Measurements from ENCODE around the gene LHPP.

LHPP gene

GRCh38 chr10:124484661-124485060, 23.0 kb downstream of the LHPP start:
- DNase-seq (no peak), ATAC-seq (replicated peaks) (no peak)
- Mint-ChIP-seq H3K27ac (peak overlapping the region in 1 of 2 donors; percentile 42), H3K36me3 (ENCODE audit: insufficient read depth) (no peaks in the 10 kb centered on the region), H3K4me3 (no peak overlapping the region), H3K4me1 (ENCODE audit: low read depth in 2 of 2) (peaks cover 4 to 5% of the 10 kb centered on the region in 2 donors), H3K27me3 (no peaks in the 10 kb centered on the region), H3K9me3 (peaks cover 0 to 2% of the 10 kb centered on the region in 2 donors)

- ATAC-seq (replicated peaks) (no peak), DNase-seq (no peak)
- no peak overlapping the region for H3K4me3 Mint-ChIP-seq
- peaks cover 2 to 5% of the 10 kb centered on the region in 2 donors for H3K4me1 Mint-ChIP-seq (ENCODE audit: low read depth in 2 of 2)
- no peaks in the 10 kb centered on the region for H3K27me3 Mint-ChIP-seq
- peaks cover 0 to 2% of the 10 kb centered on the region in 2 donors for H3K9me3 Mint-ChIP-seq
- no peak overlapping the region for H3K27ac Mint-ChIP-seq
- no peaks in the 10 kb centered on the region for H3K36me3 Mint-ChIP-seq (ENCODE audit: insufficient read depth)
Measured at GRCh38 chr10:124486635-124487034, 25.0 kb downstream of the LHPP start.

- peaks cover 0 to 2% of the 10 kb centered on the region in 2 donors for H3K9me3 Mint-ChIP-seq
- H3K27ac Mint-ChIP-seq, result no peak overlapping the region
- H3K4me1 Mint-ChIP-seq (ENCODE audit: low read depth in 2 of 2), result no peaks in the 10 kb centered on the region
- H3K4me3 Mint-ChIP-seq, result no peak overlapping the region
- DNase-seq (no peak), ATAC-seq (replicated peaks) (no peak)
- H3K27me3 Mint-ChIP-seq, result no peaks in the 10 kb centered on the region
- H3K36me3 Mint-ChIP-seq (ENCODE audit: insufficient read depth), result peaks cover 8% of the 10 kb centered on the region
Measured at GRCh38 chr10:124491105-124491504, 29.5 kb downstream of the LHPP start.

GRCh38 chr10:124492266-124492665, 30.6 kb downstream of the LHPP start:
- DNase-seq (no peak), ATAC-seq (replicated peaks) (no peak)
- Mint-ChIP-seq H3K9me3 (peaks cover 0 to 1% of the 10 kb centered on the region in 2 donors), H3K4me1 (ENCODE audit: low read depth in 2 of 2) (no peaks in the 10 kb centered on the region), H3K27me3 (no peaks in the 10 kb centered on the region), H3K36me3 (ENCODE audit: insufficient read depth) (peaks cover 8% of the 10 kb centered on the region), H3K27ac (no peak overlapping the region), H3K4me3 (no peak overlapping the region)

- Mint-ChIP-seq H3K9me3 (no peaks in the 10 kb centered on the region), H3K27me3 (no peaks in the 10 kb centered on the region), H3K36me3 (ENCODE audit: insufficient read depth) (peaks cover 8% of the 10 kb centered on the region), H3K4me1 (ENCODE audit: low read depth in 2 of 2) (no peaks in the 10 kb centered on the region), H3K4me3 (no peak overlapping the region), H3K27ac (no peak overlapping the region)
- ATAC-seq (replicated peaks) (no peak), DNase-seq (no peak)
Measured at GRCh38 chr10:124493214-124493882, 31.7 kb downstream of the LHPP start.

GRCh38 chr10:124494046-124494807, 32.6 kb downstream of the LHPP start:
- Mint-ChIP-seq H3K36me3 (ENCODE audit: insufficient read depth) (peaks cover 8% of the 10 kb centered on the region), H3K4me3 (peak overlapping the region in 1 of 2 donors; percentile 31), H3K4me1 (ENCODE audit: low read depth in 2 of 2) (no peaks in the 10 kb centered on the region), H3K27me3 (no peaks in the 10 kb centered on the region), H3K27ac (peak overlapping the region in 1 of 2 donors; percentile 68), H3K9me3 (no peaks in the 10 kb centered on the region)
- DNase-seq, result no peak
- ATAC-seq (replicated peaks), result no peak

- Mint-ChIP-seq H3K27me3 (no peaks in the 10 kb centered on the region), H3K4me3 (no peak overlapping the region), H3K9me3 (no peaks in the 10 kb centered on the region), H3K27ac (no peak overlapping the region), H3K4me1 (ENCODE audit: low read depth in 2 of 2) (no peaks in the 10 kb centered on the region), H3K36me3 (ENCODE audit: insufficient read depth) (peaks cover 8% of the 10 kb centered on the region)
- no peak for DNase-seq
- ATAC-seq (replicated peaks), result no peak
Measured at GRCh38 chr10:124495162-124495561, 33.5 kb downstream of the LHPP start.

GRCh38 chr10:124495725-124496124, 34.1 kb downstream of the LHPP start:
- Mint-ChIP-seq H3K27me3 (no peaks in the 10 kb centered on the region), H3K4me1 (ENCODE audit: low read depth in 2 of 2) (no peaks in the 10 kb centered on the region), H3K4me3 (no peak overlapping the region), H3K9me3 (no peaks in the 10 kb centered on the region), H3K27ac (no peak overlapping the region), H3K36me3 (ENCODE audit: insufficient read depth) (peaks cover 8% of the 10 kb centered on the region)
- no peak for DNase-seq
- ATAC-seq (replicated peaks), result no peak

- no peak for DNase-seq
- no peak for ATAC-seq (replicated peaks)
- Mint-ChIP-seq H3K9me3 (no peaks in the 10 kb centered on the region), H3K27ac (no peak overlapping the region), H3K27me3 (no peaks in the 10 kb centered on the region), H3K4me1 (ENCODE audit: low read depth in 2 of 2) (no peaks in the 10 kb centered on the region), H3K4me3 (no peak overlapping the region), H3K36me3 (ENCODE audit: insufficient read depth) (peaks cover 8% of the 10 kb centered on the region)
Measured at GRCh38 chr10:124496150-124496549, 34.5 kb downstream of the LHPP start.

- H3K4me1 Mint-ChIP-seq (ENCODE audit: low read depth in 2 of 2), result no peaks in the 10 kb centered on the region
- H3K36me3 Mint-ChIP-seq (ENCODE audit: insufficient read depth), result peaks cover 8% of the 10 kb centered on the region
- H3K27me3 Mint-ChIP-seq, result no peaks in the 10 kb centered on the region
- no peaks in the 10 kb centered on the region for H3K9me3 Mint-ChIP-seq
- ATAC-seq (replicated peaks), result no peak
- DNase-seq, result no peak
- no peak overlapping the region for H3K4me3 Mint-ChIP-seq
- H3K27ac Mint-ChIP-seq, result no peak overlapping the region
Measured at GRCh38 chr10:124496620-124497019, 35.0 kb downstream of the LHPP start.

- H3K9me3 Mint-ChIP-seq, result no peaks in the 10 kb centered on the region
- no peak overlapping the region for H3K27ac Mint-ChIP-seq
- no peaks in the 10 kb centered on the region for H3K4me1 Mint-ChIP-seq (ENCODE audit: low read depth in 2 of 2)
- DNase-seq (no peak), ATAC-seq (replicated peaks) (no peak)
- H3K4me3 Mint-ChIP-seq, result no peak overlapping the region
- no peaks in the 10 kb centered on the region for H3K27me3 Mint-ChIP-seq
- H3K36me3 Mint-ChIP-seq (ENCODE audit: insufficient read depth), result peaks cover 8% of the 10 kb centered on the region
Measured at GRCh38 chr10:124497196-124497881, 35.7 kb downstream of the LHPP start.

- no peak overlapping the region for H3K27ac Mint-ChIP-seq
Measured at GRCh38 chr10:124498056-124498455, 36.4 kb downstream of the LHPP start.

GRCh38 chr10:124500757-124501156, 39.1 kb downstream of the LHPP start:
- Mint-ChIP-seq H3K27ac (no peak overlapping the region), H3K9me3 (no peaks in the 10 kb centered on the region), H3K27me3 (no peaks in the 10 kb centered on the region), H3K4me1 (ENCODE audit: low read depth in 2 of 2) (no peaks in the 10 kb centered on the region), H3K36me3 (ENCODE audit: insufficient read depth) (no peaks in the 10 kb centered on the region), H3K4me3 (no peak overlapping the region)
- ATAC-seq (replicated peaks) (no peak), DNase-seq (no peak)

More at GRCh38 chr10:124498056-124498455, 36.4 kb downstream of the LHPP start:
- Mint-ChIP-seq H3K4me1 (ENCODE audit: low read depth in 2 of 2) (no peaks in the 10 kb centered on the region), H3K4me3 (no peak overlapping the region), H3K9me3 (no peaks in the 10 kb centered on the region), H3K27me3 (no peaks in the 10 kb centered on the region), H3K36me3 (ENCODE audit: insufficient read depth) (peaks cover 6% of the 10 kb centered on the region)
- ATAC-seq (replicated peaks), result no peak
- no peak for DNase-seq

- H3K36me3 Mint-ChIP-seq (ENCODE audit: insufficient read depth), result no peaks in the 10 kb centered on the region
- H3K9me3 Mint-ChIP-seq, result no peaks in the 10 kb centered on the region
- H3K27me3 Mint-ChIP-seq, result no peaks in the 10 kb centered on the region
- ATAC-seq (replicated peaks) (no peak), DNase-seq (no peak)
- H3K4me1 Mint-ChIP-seq (ENCODE audit: low read depth in 2 of 2), result no peaks in the 10 kb centered on the region
- H3K4me3 Mint-ChIP-seq, result no peak overlapping the region
- no peak overlapping the region for H3K27ac Mint-ChIP-seq
Measured at GRCh38 chr10:124504711-124505110, 43.1 kb downstream of the LHPP start.

Data from effector memory CD8-positive, alpha-beta T cell (primary cell).